ENCODE data around the gene ELP5.

Gene ELP5

GRCh38 chr17:7229504-7229903, 22.5 kb upstream of the ELP5 start:
- Histone ChIP-seq H3K4me3 (ENCODE audit: low read depth in 1 of 2, low read length in 2 of 2) (no peak overlapping the region), H3K36me3 (ENCODE audit: insufficient read depth, low read length) (peaks cover 73% of the 10 kb centered on the region), H3K9ac (ENCODE audit: low read depth, low read length) (no peak overlapping the region), H3K27me3 (ENCODE audit: insufficient read depth, low read length, poor library complexity) (no peaks in the 10 kb centered on the region), H4K20me1 (ENCODE audit: insufficient read depth, low read length) (peaks cover 38% of the 10 kb centered on the region), H3K27ac (ENCODE audit: low read length) (no peak overlapping the region), H3K4me1 (ENCODE audit: insufficient read depth, low read length) (peaks cover 29% of the 10 kb centered on the region), H3K9me3 (ENCODE audit: insufficient read depth, low read length, severe bottlenecking) (no peaks in the 10 kb centered on the region), H2AFZ (ENCODE audit: low read depth, low read length) (no peak overlapping the region), H3K79me2 (ENCODE audit: insufficient read depth, low read length) (peaks cover 55% of the 10 kb centered on the region), H3K4me2 (ENCODE audit: insufficient read depth, low read length) (no peak overlapping the region)
- no peak for ATAC-seq (ENCODE audit: insufficient read depth, low read depth)
- no peak for DNase-seq
- no peak for TF ChIP-seq EZH2 (IDR thresholded peaks at IDR 0.05; ENCODE audit: borderline replicate concordance, low read depth, low read length, severe bottlenecking)
- no peak for TF ChIP-seq CTCF (IDR thresholded peaks at IDR 0.05; ENCODE audit: borderline replicate concordance, extremely low read depth, low read length, poor library complexity, severe bottlenecking)

GRCh38 chr17:7232114-7232513, 19.9 kb upstream of the ELP5 start:
- Histone ChIP-seq H3K9ac (ENCODE audit: low read depth, low read length) (peak overlapping the region; percentile 90; the same call in 1 of the 2 replicates), H3K27me3 (ENCODE audit: insufficient read depth, low read length, poor library complexity) (no peaks in the 10 kb centered on the region), H3K4me3 (ENCODE audit: low read depth in 1 of 2, low read length in 2 of 2) (peak overlapping the region in 1 of 2 experiments; percentile 83; a peak in 2 of 4 replicates), H3K4me1 (ENCODE audit: insufficient read depth, low read length) (peaks cover 55% of the 10 kb centered on the region), H3K4me2 (ENCODE audit: insufficient read depth, low read length) (peak overlapping the region; percentile 99), H3K36me3 (ENCODE audit: insufficient read depth, low read length) (peaks cover 74% of the 10 kb centered on the region), H3K9me3 (ENCODE audit: insufficient read depth, low read length, severe bottlenecking) (no peaks in the 10 kb centered on the region), H3K27ac (ENCODE audit: low read length) (peak overlapping the region; percentile 17), H2AFZ (ENCODE audit: low read depth, low read length) (no peak overlapping the region), H3K79me2 (ENCODE audit: insufficient read depth, low read length) (peaks cover 82% of the 10 kb centered on the region), H4K20me1 (ENCODE audit: insufficient read depth, low read length) (peaks cover 56% of the 10 kb centered on the region)
- TF ChIP-seq EZH2 (IDR thresholded peaks at IDR 0.05; ENCODE audit: borderline replicate concordance, low read depth, low read length, severe bottlenecking) = no peak
- TF ChIP-seq CTCF (IDR thresholded peaks at IDR 0.05; ENCODE audit: borderline replicate concordance, extremely low read depth, low read length, poor library complexity, severe bottlenecking) = no peak
- no peak for DNase-seq
- ATAC-seq (ENCODE audit: insufficient read depth, low read depth) = no peak

DNA sequence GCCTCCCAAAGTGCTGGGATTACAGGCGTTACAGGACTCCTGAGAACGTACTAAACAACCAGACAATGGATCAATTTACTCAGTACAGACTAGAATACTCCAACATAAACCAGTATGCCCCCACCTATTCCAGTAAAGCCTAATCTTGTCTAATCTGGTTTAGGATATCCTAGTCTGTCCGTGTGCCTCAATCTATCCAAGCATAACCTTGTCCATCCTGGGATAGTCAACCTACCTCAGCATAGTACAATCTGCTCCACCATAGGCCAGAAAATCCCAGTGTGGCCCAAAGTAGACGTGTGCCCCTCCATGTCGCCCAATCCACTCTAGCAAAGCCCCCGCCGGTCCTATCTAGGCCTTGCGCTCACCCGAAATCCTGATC, 18.3 kb upstream of the ELP5 start:
- Histone ChIP-seq H3K27ac (ENCODE audit: low read length) (peak overlapping the region; percentile 97), H3K36me3 (ENCODE audit: insufficient read depth, low read length) (peaks cover 61% of the 10 kb centered on the region), H3K4me3 (ENCODE audit: low read depth in 1 of 2, low read length in 2 of 2) (peak overlapping the region; percentile 83 to 93), H3K9me3 (ENCODE audit: insufficient read depth, low read length, severe bottlenecking) (no peaks in the 10 kb centered on the region), H3K4me1 (ENCODE audit: insufficient read depth, low read length) (peaks cover 61% of the 10 kb centered on the region), H2AFZ (ENCODE audit: low read depth, low read length) (peak overlapping the region; percentile 75), H3K79me2 (ENCODE audit: insufficient read depth, low read length) (peaks cover 97% of the 10 kb centered on the region), H4K20me1 (ENCODE audit: insufficient read depth, low read length) (peaks cover 57% of the 10 kb centered on the region), H3K9ac (ENCODE audit: low read depth, low read length) (peak overlapping the region; percentile 90), H3K27me3 (ENCODE audit: insufficient read depth, low read length, poor library complexity) (no peaks in the 10 kb centered on the region), H3K4me2 (ENCODE audit: insufficient read depth, low read length) (peak overlapping the region; percentile 99)
- TF ChIP-seq EZH2 (IDR thresholded peaks at IDR 0.05; ENCODE audit: borderline replicate concordance, low read depth, low read length, severe bottlenecking) (no peak), CTCF (IDR thresholded peaks at IDR 0.05; ENCODE audit: borderline replicate concordance, extremely low read depth, low read length, poor library complexity, severe bottlenecking) (no peak)
- ATAC-seq (ENCODE audit: insufficient read depth, low read depth) (peak; percentile 11), DNase-seq (no peak)

Measured in DND-41 (cell line).